ENCODE data around the gene KLF11. TPM values are rescaled to one million over a fixed set of nuclear protein-coding genes. Genes with fewer than 3 reads are reported as not detected.
A peak's percentile ranks its signal among the peaks of the same experiment; 100 is the strongest.

The KLF11 gene
- polyA plus RNA-seq, 2 of the 4 experiments (the other 2 are of a cell fraction): 2.8 to 8.2 TPM

DNA sequence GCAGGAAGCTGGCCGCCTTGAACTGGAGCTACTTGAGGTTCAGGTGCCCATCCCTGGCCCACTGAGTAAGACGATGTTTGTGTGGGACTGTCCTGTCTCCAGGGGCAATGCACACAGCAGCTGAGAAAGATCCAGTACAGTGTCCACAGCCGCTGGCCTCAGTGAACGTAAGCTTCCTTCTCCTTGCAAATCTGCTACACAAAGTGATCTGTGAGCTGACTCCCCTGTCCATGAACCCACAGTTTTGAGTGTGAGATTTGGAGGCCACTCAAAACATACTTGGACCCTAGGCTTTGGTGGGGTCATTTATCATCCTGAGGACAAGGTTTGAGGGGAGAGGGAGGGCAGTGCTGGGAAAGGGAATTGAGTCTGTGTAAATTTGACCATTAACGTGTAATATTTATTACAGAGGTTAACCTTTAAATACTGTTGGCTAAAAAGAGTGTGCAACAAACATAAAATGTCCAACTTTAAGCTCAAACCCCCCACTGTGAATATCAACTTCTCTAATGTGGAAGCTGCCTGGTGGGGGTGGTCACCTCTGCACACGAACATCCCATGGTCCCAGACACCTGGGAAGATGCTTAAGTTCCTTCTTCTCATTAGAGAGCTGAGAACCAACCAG, 41.8 kb downstream of the KLF11 start:
- Histone ChIP-seq H3K9me3 (no peaks in the 10 kb centered on the region), H3K4me2 (no peak overlapping the region), H3K27ac (no peak overlapping the region), H3K4me3 (no peak overlapping the region), H3K4me1 (peaks cover 12% of the 10 kb centered on the region; the same call in 1 of the 3 replicates)
- no peak for FAIRE-seq
- ChIA-PET POLR2A (no interaction called here), CTCF (interaction anchor here (0.7 to 27.5 kb wide), 8 partner anchors 6 to 552 kb away, joined by 3 to 612 read pairs (median 4); partner anchors contain the start of gene CYS1)
- WGBS (ENCODE audit: missing lambda C conversion rate): 40% methylated on average over 6 of the region's 6 CpGs
- no peak for ATAC-seq
- TF ChIP-seq TP53 (CRISPR knock-in tag; IDR thresholded peaks at IDR 0.05): no peak
- TF ChIP-seq MAZ (IDR thresholded peaks at IDR 0.05; ENCODE audit: borderline replicate concordance, low read depth, low read length): no peak
- no peak for TF ChIP-seq SREBF2 (IDR thresholded peaks at IDR 0.05)
- no peak for TF ChIP-seq CBX8 (IDR thresholded peaks at IDR 0.05)
- no peak for DNase-seq (ENCODE audit: low read depth in 1 of 2, low spot score in 1 of 2)

DNA sequence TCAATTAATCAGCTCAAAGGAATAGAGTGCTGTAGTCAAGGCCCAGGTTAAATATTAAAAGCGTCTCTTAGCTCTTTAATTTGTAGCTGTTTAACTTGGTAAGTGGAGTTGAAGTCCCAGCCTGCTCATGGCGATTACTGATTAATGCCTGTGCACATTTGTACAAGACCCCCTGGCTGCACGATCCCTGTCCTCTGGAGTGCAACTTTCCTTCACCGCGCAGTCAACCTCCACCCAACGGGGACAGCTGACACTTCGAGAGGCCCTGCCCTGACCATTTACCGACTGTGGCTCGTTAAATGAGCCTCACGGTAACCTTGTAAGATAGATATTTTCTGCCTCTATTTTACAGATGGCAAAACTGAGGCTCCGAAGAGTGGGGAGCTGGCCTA, 42.3 kb downstream of the KLF11 start:
- TF ChIP-seq RARB (CRISPR knock-in tag; IDR thresholded peaks at IDR 0.05) (no peak), MAZ (IDR thresholded peaks at IDR 0.05; ENCODE audit: borderline replicate concordance, low read depth, low read length) (no peak), NPAS2 (CRISPR knock-in tag; IDR thresholded peaks at IDR 0.05; ENCODE audit: borderline replicate concordance) (no peak)
- ChIA-PET POLR2A (no interaction called here), CTCF (interaction anchor here (0.7 to 27.5 kb wide), 7 partner anchors 5 to 551 kb away, joined by 3 to 612 read pairs (median 4); partner anchors contain the start of gene CYS1)
- WGBS (ENCODE audit: missing lambda C conversion rate): 76% methylated on average over 11 of the region's 11 CpGs
- no peak for ATAC-seq
- Histone ChIP-seq H3K27ac (no peak overlapping the region), H3K4me1 (peaks cover 9% of the 10 kb centered on the region; the same call in 1 of the 3 replicates), H3K4me3 (no peak overlapping the region), H3K9me3 (no peaks in the 10 kb centered on the region), H3K4me2 (no peak overlapping the region)
- FAIRE-seq: no peak
- no peak for DNase-seq (ENCODE audit: low read depth in 1 of 2, low spot score in 1 of 2)

DNA sequence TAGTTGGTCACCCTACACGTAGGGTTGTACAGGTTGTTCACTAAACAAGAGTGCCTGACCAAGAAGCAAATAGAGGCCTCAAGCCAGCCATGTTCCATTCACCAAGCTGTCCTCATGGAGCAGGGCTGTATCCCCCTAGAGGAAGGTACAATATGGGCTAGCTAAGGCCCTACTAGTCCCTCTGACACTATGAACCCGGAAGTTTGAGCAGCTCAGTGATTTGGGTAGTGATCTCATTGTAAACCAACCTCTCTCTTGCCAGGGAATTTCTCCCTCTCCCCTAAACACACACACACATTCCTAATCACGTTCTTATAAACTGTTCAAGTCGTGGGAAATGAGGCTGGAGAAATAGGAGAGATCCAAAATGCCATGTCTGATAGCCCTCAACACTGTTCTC, 43.6 kb downstream of the KLF11 start:
- POLR2A ChIA-PET: interaction anchor here (0.6 kb wide), 1 partner anchor 612 kb away, joined by 6 read pairs; no protein-coding TSS in a partner anchor
- Histone ChIP-seq H3K4me1 (peaks cover 9% of the 10 kb centered on the region; the same call in 1 of the 3 replicates), H3K9me3 (no peaks in the 10 kb centered on the region), H3K4me2 (no peak overlapping the region), H3K27ac (no peak overlapping the region), H3K4me3 (no peak overlapping the region)
- peak; percentile 36 to 64; a peak in 4 of 6 replicates for ATAC-seq
- WGBS (ENCODE audit: missing lambda C conversion rate): 31% methylated on average over 4 of the region's 4 CpGs
- TF ChIP-seq HEYL (CRISPR knock-in tag; IDR thresholded peaks at IDR 0.05): no peak
- TF ChIP-seq, protein P1, sequence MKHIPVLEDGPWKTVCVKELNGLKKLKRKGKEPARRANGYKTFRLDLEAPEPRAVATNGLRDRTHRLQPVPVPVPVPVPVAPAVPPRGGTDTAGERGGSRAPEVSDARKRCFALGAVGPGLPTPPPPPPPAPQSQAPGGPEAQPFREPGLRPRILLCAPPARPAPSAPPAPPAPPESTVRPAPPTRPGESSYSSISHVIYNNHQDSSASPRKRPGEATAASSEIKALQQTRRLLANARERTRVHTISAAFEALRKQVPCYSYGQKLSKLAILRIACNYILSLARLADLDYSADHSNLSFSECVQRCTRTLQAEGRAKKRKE (CRISPR knock-in tag; IDR thresholded peaks at IDR 0.05; ENCODE audit: low read depth): no peak
- peak in 1 of 2 experiments; percentile 33 for DNase-seq (ENCODE audit: low read depth in 1 of 2, low spot score in 1 of 2)
- no peak for FAIRE-seq
- CTCF ChIA-PET: interaction anchor here (0.6 to 27.5 kb wide), 4 partner anchors 4 to 422 kb away, joined by 3 to 612 read pairs (median 308); partner anchors contain the start of gene CYS1

DNA sequence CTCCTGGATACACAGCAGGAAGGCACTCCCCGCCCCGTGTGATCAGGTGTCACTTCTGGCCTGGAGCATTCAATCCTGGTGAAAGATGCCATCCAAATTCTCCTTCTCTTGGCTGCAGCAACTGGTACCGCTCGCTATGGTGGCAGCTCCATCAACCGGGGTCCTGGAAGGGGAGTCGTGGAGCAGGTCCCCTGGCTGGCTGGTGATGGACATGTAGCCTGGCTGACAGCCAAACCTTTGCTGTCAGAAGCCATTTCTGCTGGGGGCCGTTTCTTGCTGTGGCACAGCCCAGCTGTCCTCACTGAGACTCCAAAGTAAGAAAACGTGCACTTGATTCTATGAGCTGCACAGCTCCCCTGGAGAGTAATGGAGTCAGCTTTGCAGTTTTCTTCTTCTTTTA, 44.0 kb downstream of the KLF11 start:
- CTCF ChIA-PET: interaction anchor here (0.9 to 27.5 kb wide), 3 partner anchors 4 to 347 kb away, joined by 3 to 612 read pairs (median 612); partner anchors contain the start of gene CYS1
- Histone ChIP-seq H3K9me3 (no peaks in the 10 kb centered on the region), H3K27ac (no peak overlapping the region), H3K4me2 (no peak overlapping the region), H3K4me3 (no peak overlapping the region), H3K4me1 (peaks cover 9% of the 10 kb centered on the region; the same call in 1 of the 3 replicates)
- WGBS (ENCODE audit: missing lambda C conversion rate): 78% methylated on average over 8 of the region's 8 CpGs
- ATAC-seq: 0 out of 6 replicates have a peak, but pooled peaks of 1 of the 2 experiments have one; percentile 9
- POLR2A ChIA-PET: interaction anchor here (0.6 kb wide), 1 partner anchor 612 kb away, joined by 6 read pairs; no protein-coding TSS in a partner anchor
- no peak for DNase-seq (ENCODE audit: low read depth in 1 of 2, low spot score in 1 of 2)
- TF ChIP-seq, protein P2, sequence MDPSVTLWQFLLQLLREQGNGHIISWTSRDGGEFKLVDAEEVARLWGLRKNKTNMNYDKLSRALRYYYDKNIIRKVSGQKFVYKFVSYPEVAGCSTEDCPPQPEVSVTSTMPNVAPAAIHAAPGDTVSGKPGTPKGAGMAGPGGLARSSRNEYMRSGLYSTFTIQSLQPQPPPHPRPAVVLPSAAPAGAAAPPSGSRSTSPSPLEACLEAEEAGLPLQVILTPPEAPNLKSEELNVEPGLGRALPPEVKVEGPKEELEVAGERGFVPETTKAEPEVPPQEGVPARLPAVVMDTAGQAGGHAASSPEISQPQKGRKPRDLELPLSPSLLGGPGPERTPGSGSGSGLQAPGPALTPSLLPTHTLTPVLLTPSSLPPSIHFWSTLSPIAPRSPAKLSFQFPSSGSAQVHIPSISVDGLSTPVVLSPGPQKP (IDR thresholded peaks at IDR 0.05; ENCODE audit: low read depth, low read length): no peak
- TF ChIP-seq KDM5A (IDR thresholded peaks at IDR 0.05): no peak
- no peak for TF ChIP-seq CHD4 (IDR thresholded peaks at IDR 0.05; ENCODE audit: borderline replicate concordance)
- TF ChIP-seq, protein P3, sequence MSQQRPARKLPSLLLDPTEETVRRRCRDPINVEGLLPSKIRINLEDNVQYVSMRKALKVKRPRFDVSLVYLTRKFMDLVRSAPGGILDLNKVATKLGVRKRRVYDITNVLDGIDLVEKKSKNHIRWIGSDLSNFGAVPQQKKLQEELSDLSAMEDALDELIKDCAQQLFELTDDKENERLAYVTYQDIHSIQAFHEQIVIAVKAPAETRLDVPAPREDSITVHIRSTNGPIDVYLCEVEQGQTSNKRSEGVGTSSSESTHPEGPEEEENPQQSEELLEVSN (IDR thresholded peaks at IDR 0.05; ENCODE audit: borderline replicate concordance, low read depth): no peak
- TF ChIP-seq, protein P4, sequence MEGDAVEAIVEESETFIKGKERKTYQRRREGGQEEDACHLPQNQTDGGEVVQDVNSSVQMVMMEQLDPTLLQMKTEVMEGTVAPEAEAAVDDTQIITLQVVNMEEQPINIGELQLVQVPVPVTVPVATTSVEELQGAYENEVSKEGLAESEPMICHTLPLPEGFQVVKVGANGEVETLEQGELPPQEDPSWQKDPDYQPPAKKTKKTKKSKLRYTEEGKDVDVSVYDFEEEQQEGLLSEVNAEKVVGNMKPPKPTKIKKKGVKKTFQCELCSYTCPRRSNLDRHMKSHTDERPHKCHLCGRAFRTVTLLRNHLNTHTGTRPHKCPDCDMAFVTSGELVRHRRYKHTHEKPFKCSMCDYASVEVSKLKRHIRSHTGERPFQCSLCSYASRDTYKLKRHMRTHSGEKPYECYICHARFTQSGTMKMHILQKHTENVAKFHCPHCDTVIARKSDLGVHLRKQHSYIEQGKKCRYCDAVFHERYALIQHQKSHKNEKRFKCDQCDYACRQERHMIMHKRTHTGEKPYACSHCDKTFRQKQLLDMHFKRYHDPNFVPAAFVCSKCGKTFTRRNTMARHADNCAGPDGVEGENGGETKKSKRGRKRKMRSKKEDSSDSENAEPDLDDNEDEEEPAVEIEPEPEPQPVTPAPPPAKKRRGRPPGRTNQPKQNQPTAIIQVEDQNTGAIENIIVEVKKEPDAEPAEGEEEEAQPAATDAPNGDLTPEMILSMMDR (IDR thresholded peaks at IDR 0.05): no peak
- no peak for TF ChIP-seq CBX2 (IDR thresholded peaks at IDR 0.05; ENCODE audit: borderline replicate concordance, low read depth)
- TF ChIP-seq HOXA7 (CRISPR knock-in tag; IDR thresholded peaks at IDR 0.05): no peak
- no peak for TF ChIP-seq TFCP2L1 (CRISPR knock-in tag; IDR thresholded peaks at IDR 0.05)
- TF ChIP-seq RNF2 (IDR thresholded peaks at IDR 0.05; ENCODE audit: borderline replicate concordance, low read depth): no peak
- TF ChIP-seq GATA3 (IDR thresholded peaks at IDR 0.05; ENCODE audit: borderline replicate concordance): no peak
- TF ChIP-seq ZC3H11A (IDR thresholded peaks at IDR 0.05): no peak
- no peak for TF ChIP-seq TP53 (CRISPR knock-in tag; IDR thresholded peaks at IDR 0.05)
- TF ChIP-seq KDM1A (IDR thresholded peaks at IDR 0.05; ENCODE audit: low read depth): no peak
- no peak for TF ChIP-seq CHD2 (IDR thresholded peaks at IDR 0.05; ENCODE audit: low read length, partially characterized antibody)
- TF ChIP-seq EHF (CRISPR knock-in tag; IDR thresholded peaks at IDR 0.05): no peak
- no peak for TF ChIP-seq MAFK (IDR thresholded peaks at IDR 0.05; ENCODE audit: partially characterized antibody)
- FAIRE-seq: no peak
